HEK293 (cell line): ENCODE results near the gene NAA16.

Experiments used
- CTCF ChIA-PET: fragments of 350-600 bp; formaldehyde crosslinking; extraction: SDS; loops from one replicate; lab custom pipeline; 2021; ENCODE audit warnings: antibody characterized with exemption; lab: Yijun Ruan, JAX
- POLR2A ChIA-PET: fragments of 300-600 bp; formaldehyde crosslinking; extraction: SDS; loops from one replicate; lab custom pipeline; 2020; ENCODE audit warnings: antibody characterized with exemption, inconsistent platforms; lab: Yijun Ruan, JAX
- H3K27ac ChIP-seq: fragments of 200-500 bp; sonication (Bioruptor generic); 2 replicates; pipeline ENCODE4 v1.5.1; 2014; ENCODE audit warnings: low read depth, low read length, control low read depth, inconsistent platforms; ENCODE audit errors: extremely low read depth
- H3K36me3 ChIP-seq, 2 experiments: fragments of 200-500 bp in 1 of 2; sonication (Bioruptor generic) in 1 of 2; 1 replicate in 1 of 2; 2 replicates in 1 of 2; pipeline ENCODE4 v1.5.1; 2014 to 2017; ENCODE audit warnings: inconsistent platforms in 2 of 2, low read length in 2 of 2; ENCODE audit not compliant: control insufficient read depth in 2 of 2, insufficient read depth in 1 of 2
- H3K4me1 ChIP-seq: fragments of 200-500 bp; sonication (Bioruptor generic); 2 replicates; pipeline ENCODE4 v1.5.1; 2014; ENCODE audit warnings: mild to moderate bottlenecking, low read length, inconsistent platforms; ENCODE audit not compliant: control insufficient read depth, insufficient read depth
- H3K4me3 ChIP-seq: 2 replicates; pipeline ENCODE4 v1.5.1; 2011; ENCODE audit warnings: low read depth, mild to moderate bottlenecking, control low read depth, low read length, moderate library complexity
- H3K9me3 ChIP-seq: fragments of 200-500 bp; sonication (Bioruptor generic); 2 replicates; pipeline ENCODE4 v1.5.1; 2014; ENCODE audit warnings: low read depth, low read length, inconsistent platforms; ENCODE audit not compliant: control insufficient read depth, insufficient read depth
- GLIS2 ChIP-seq: fragments of 450-650 bp; formaldehyde crosslinking; IDR thresholded peaks from 2 replicates; pipeline ENCODE4 v1.5.1; 2016; ENCODE audit warnings: missing biosample characterization, missing genetic modification characterization
- HOXA7 ChIP-seq: sonication (generic); formaldehyde crosslinking; IDR thresholded peaks from 2 replicates; pipeline ENCODE4 v1.8.1; 2022; ENCODE audit warnings: missing genetic modification reagents, borderline replicate concordance
- REPIN1 ChIP-seq: fragments of 450-650 bp; formaldehyde crosslinking; IDR thresholded peaks from 2 replicates; pipeline ENCODE4 v1.5.1; 2017; ENCODE audit warnings: missing biosample characterization, missing genetic modification characterization, low read depth
- SP3 ChIP-seq: fragments of 450-650 bp; formaldehyde crosslinking; IDR thresholded peaks from 2 replicates; pipeline ENCODE4 v1.5.1; 2016; ENCODE audit warnings: missing biosample characterization, missing genetic modification characterization
- SP7 ChIP-seq: fragments of 450-650 bp; formaldehyde crosslinking; IDR thresholded peaks from 2 replicates; pipeline ENCODE4 v1.5.1; 2016; ENCODE audit warnings: missing biosample characterization, missing genetic modification characterization
- TSHZ1 ChIP-seq: fragments of 450-650 bp; formaldehyde crosslinking; IDR thresholded peaks from 2 replicates; pipeline ENCODE4 v1.5.1; 2016; ENCODE audit warnings: missing biosample characterization, missing genetic modification characterization, borderline replicate concordance
- ZBTB7A ChIP-seq: fragments of 450-650 bp; formaldehyde crosslinking; IDR thresholded peaks from 2 replicates; pipeline ENCODE4 v1.5.1; 2016; ENCODE audit warnings: low read depth, missing biosample characterization, missing genetic modification characterization
- ZNF114 ChIP-seq: fragments of 450-650 bp; formaldehyde crosslinking; IDR thresholded peaks from 2 replicates; pipeline ENCODE4 v1.5.0; 2017; ENCODE audit warnings: missing biosample characterization, missing genetic modification characterization
- ZNF146 ChIP-seq: fragments of 450-650 bp; formaldehyde crosslinking; IDR thresholded peaks from 2 replicates; pipeline ENCODE4 v1.5.1; 2016; ENCODE audit warnings: missing biosample characterization, missing genetic modification characterization
- ZNF148 ChIP-seq: fragments of 450-650 bp; formaldehyde crosslinking; IDR thresholded peaks from 2 replicates; pipeline ENCODE4 v1.5.0; 2017; ENCODE audit warnings: missing biosample characterization, missing genetic modification characterization, borderline replicate concordance
- ZNF221 ChIP-seq: fragments of 450-650 bp; formaldehyde crosslinking; IDR thresholded peaks from 2 replicates; pipeline ENCODE4 v1.5.1; 2017; ENCODE audit warnings: missing biosample characterization, missing genetic modification characterization, borderline replicate concordance
- ZNF239 ChIP-seq: fragments of 450-650 bp; formaldehyde crosslinking; IDR thresholded peaks from 2 replicates; pipeline ENCODE4 v1.5.1; 2016; ENCODE audit warnings: missing biosample characterization, missing genetic modification characterization
- ZNF302 ChIP-seq: fragments of 450-650 bp; formaldehyde crosslinking; IDR thresholded peaks from 2 replicates; pipeline ENCODE4 v1.5.1; 2016; ENCODE audit warnings: missing biosample characterization, missing genetic modification characterization, low read depth
- ZNF449 ChIP-seq: fragments of 450-650 bp; formaldehyde crosslinking; IDR thresholded peaks from 2 replicates; pipeline ENCODE4 v1.5.1; 2017; ENCODE audit warnings: missing biosample characterization, mild to moderate bottlenecking, missing genetic modification characterization, moderate library complexity
- ZNF48 ChIP-seq: fragments of 450-650 bp; formaldehyde crosslinking; IDR thresholded peaks from 2 replicates; pipeline ENCODE4 v1.5.1; 2016; ENCODE audit warnings: missing biosample characterization, missing genetic modification characterization
- ZNF626 ChIP-seq: fragments of 450-650 bp; sonication (Bioruptor Pico); formaldehyde crosslinking; IDR thresholded peaks from 2 replicates; pipeline ENCODE4 v1.5.1; 2018; ENCODE audit warnings: missing biosample characterization, missing genetic modification characterization, inconsistent platforms
- ZNF629 ChIP-seq: fragments of 450-650 bp; formaldehyde crosslinking; IDR thresholded peaks from 2 replicates; pipeline ENCODE4 v1.5.1; 2017; ENCODE audit warnings: missing biosample characterization, missing genetic modification characterization
- ZNF664 ChIP-seq: fragments of 450-650 bp; formaldehyde crosslinking; IDR thresholded peaks from 2 replicates; pipeline ENCODE4 v1.5.1; 2016; ENCODE audit warnings: missing biosample characterization, missing genetic modification characterization
- ZNF704 ChIP-seq: fragments of 450-650 bp; formaldehyde crosslinking; IDR thresholded peaks from 2 replicates; pipeline ENCODE4 v1.5.1; 2016; ENCODE audit warnings: missing biosample characterization, missing genetic modification characterization
- ZNF76 ChIP-seq: fragments of 450-650 bp; formaldehyde crosslinking; IDR thresholded peaks from 2 replicates; pipeline ENCODE4; 2016; ENCODE audit warnings: low read depth, missing biosample characterization, missing genetic modification characterization, borderline replicate concordance
- ZNF792 ChIP-seq: fragments of 450-650 bp; formaldehyde crosslinking; IDR thresholded peaks from 2 replicates; pipeline ENCODE4 v1.5.1; 2016; ENCODE audit warnings: missing biosample characterization, missing genetic modification characterization
- ZSCAN23 ChIP-seq: fragments of 450-650 bp; formaldehyde crosslinking; IDR thresholded peaks from 2 replicates; pipeline ENCODE4 v1.5.1; 2016; ENCODE audit warnings: missing biosample characterization, missing genetic modification characterization
- ZSCAN5A ChIP-seq: fragments of 450-650 bp; formaldehyde crosslinking; IDR thresholded peaks from 2 replicates; pipeline ENCODE4 v1.5.1; 2016; ENCODE audit warnings: missing biosample characterization, missing genetic modification characterization

NAA16 gene

GRCh38 chr13:41383386-41383785 is 72.3 kb downstream of the NAA16 start:
- ChIA-PET POLR2A (no interaction called here), CTCF (no interaction called here)
- no peaks in the 10 kb centered on the region for H3K9me3 ChIP-seq
- H3K4me1 ChIP-seq = no peaks in the 10 kb centered on the region
- H3K36me3 ChIP-seq = no peaks in the 10 kb centered on the region
- TF ChIP-seq ZNF704 (no peak), SP3 (no peak), GLIS2 (tag by site-specific recombination) (no peak), ZNF664 (tag by site-specific recombination) (no peak), ZNF221 (tag by site-specific recombination) (no peak), ZNF48 (tag by site-specific recombination) (no peak), ZSCAN23 (no peak), ZNF449 (tag by site-specific recombination) (no peak), ZNF629 (tag by site-specific recombination) (no peak), ZNF76 (tag by site-specific recombination) (no peak), ZNF114 (tag by site-specific recombination) (no peak)
- no peak overlapping the region for H3K27ac ChIP-seq
- no peak overlapping the region for H3K4me3 ChIP-seq

GRCh38 chr13:41384749-41385503 is 73.9 kb downstream of the NAA16 start:
- H3K27ac ChIP-seq = no peak overlapping the region
- H3K4me3 ChIP-seq = no peak overlapping the region
- POLR2A ChIA-PET = no interaction called here
- no peaks in the 10 kb centered on the region for H3K4me1 ChIP-seq
- no peaks in the 10 kb centered on the region for H3K9me3 ChIP-seq
- CTCF ChIA-PET = interaction anchor here (1.9 kb wide), 1 partner anchor 268 kb away, joined by 7 read pairs; no protein-coding TSS in a partner anchor
- no peaks in the 10 kb centered on the region for H3K36me3 ChIP-seq
- TF ChIP-seq ZBTB7A (tag by site-specific recombination) (no peak), ZNF148 (tag by site-specific recombination) (no peak), ZNF626 (tag by site-specific recombination) (no peak), ZNF302 (tag by site-specific recombination) (no peak), ZSCAN5A (tag by site-specific recombination) (no peak), HOXA7 (no peak), ZNF114 (tag by site-specific recombination) (no peak), ZNF239 (tag by site-specific recombination) (no peak), TSHZ1 (tag by site-specific recombination) (no peak), SP7 (tag by site-specific recombination) (no peak), ZNF449 (tag by site-specific recombination) (no peak), ZNF146 (tag by site-specific recombination) (no peak), REPIN1 (no peak), ZNF792 (tag by site-specific recombination) (no peak)
